C4-2B (cell line): Measurements from ENCODE around the gene TPD52L2.
"Not testable (repeated sequence)": the region's sequence is repeated elsewhere in the genome, so short reads cannot be mapped to it uniquely, and the experiment has no call there.

ENCODE experiments used
- H3K27ac ChIP-seq: fragments of 450-650 bp; 2 replicates; pipeline ENCODE4 v1.5.1; 2017
- CTCF ChIP-seq: fragments of 450-650 bp; conservative IDR thresholded peaks from 2 replicates; pipeline ENCODE4 v1.5.1; 2017; ENCODE audit warnings: mild to moderate bottlenecking
- ZFX ChIP-seq: fragments of 450-650 bp; IDR thresholded peaks from 2 replicates; pipeline ENCODE4 v1.6.1; 2017

TPD52L2 gene

GRCh38 chr20:63898882-63899558 lies 34.0 kb downstream of the TPD52L2 start:
- TF ChIP-seq ZFX: no peak
- no peak for TF ChIP-seq CTCF

GRCh38 chr20:63900413-63900812 lies 35.3 kb downstream of the TPD52L2 start:
- H3K27ac ChIP-seq: no peak overlapping the region
- TF ChIP-seq ZFX: no peak
- no peak for TF ChIP-seq CTCF

More at GRCh38 chr20:63898882-63899558, 34.0 kb downstream of the TPD52L2 start:
- H3K27ac ChIP-seq: no peak overlapping the region

DNA sequence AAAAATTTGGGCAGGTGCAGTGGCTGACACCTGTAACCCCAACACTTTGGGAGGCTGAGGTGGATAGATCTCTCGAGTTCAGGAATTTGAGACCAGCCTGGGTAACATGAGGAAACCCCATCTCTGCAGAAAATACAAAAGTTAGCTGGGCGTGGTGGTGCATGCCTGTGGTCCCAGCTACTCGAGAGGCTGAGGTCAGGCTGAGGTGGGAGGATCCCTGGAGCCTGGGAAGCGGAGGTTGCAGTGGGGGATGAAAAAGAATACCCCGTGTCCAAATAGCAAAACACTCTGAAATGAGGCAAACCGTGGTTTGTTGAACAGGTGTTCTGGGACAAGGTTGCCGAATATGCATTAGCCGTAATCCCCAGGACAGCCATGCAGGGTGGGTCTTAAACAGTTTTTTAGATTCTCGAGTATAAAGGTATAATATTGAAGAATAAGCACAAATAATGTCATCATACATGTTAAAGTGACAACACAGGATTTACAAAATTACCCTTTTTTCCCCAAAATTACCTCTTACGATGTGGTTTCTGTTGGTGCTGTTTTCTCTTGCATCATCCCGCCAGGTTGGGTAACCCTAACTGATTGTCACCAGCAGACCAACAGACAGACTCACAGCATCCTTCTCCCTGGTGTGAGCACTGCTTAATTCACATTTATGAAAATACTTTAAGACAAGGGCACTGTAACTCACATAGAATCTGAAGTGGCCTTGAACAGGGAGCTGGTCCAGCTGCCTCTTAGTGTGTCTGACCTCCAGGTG lies 38.9 kb downstream of the TPD52L2 start:
- no peak for TF ChIP-seq ZFX
- TF ChIP-seq CTCF: no peak
- H3K27ac ChIP-seq: no peak overlapping the region

GRCh38 chr20:63908008-63908682 lies 43.1 kb downstream of the TPD52L2 start:
- TF ChIP-seq ZFX: no peak
- TF ChIP-seq CTCF: no peak
- no peak overlapping the region for H3K27ac ChIP-seq

DNA sequence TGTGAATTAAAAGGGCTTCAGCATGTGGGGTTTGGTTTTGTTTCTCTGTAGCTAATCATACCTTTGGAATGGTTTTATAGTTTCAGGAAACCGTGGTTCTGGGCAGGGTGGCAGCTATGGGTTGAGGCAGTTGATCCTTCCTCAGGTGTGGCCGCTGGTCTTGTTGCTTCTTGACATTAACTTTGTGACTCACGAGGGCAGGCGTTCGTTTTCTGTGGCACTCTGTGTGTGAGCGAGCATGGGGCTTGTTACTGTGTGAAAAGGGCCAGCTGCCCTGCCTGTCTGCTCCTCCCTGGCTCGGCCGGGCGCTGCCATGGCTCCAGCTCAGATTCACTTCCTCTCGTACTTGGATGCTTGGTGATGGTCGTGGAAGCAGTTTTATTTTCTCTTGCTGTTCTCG lies 46.1 kb downstream of the TPD52L2 start:
- TF ChIP-seq CTCF (no peak), ZFX (no peak)
- peak overlapping the region; percentile 36; the same call in 1 of the 2 replicates for H3K27ac ChIP-seq

DNA sequence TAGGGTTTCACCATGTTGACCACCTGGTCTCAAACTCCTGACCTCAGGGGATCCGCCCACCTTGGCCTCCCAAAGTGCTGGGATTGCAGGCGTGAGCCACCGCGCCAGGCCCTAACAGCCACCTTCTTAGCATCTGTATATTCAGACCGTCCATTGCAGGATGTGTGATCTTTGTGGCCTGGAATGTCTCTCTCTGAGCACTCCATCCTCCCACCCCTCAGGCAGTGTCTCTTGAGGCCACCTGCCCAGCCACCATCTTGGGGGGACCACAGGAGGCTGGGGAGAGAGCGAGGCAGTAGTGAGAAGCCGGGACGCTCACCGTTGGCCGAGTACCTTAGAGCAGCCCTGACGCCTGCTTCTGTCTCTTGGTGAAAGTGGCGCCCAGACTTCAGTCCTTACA lies 48.7 kb downstream of the TPD52L2 start:
- TF ChIP-seq ZFX (no peak), CTCF (no peak)
- no peak overlapping the region for H3K27ac ChIP-seq

GRCh38 chr20:63915471-63915870 lies 50.4 kb downstream of the TPD52L2 start:
- no peak overlapping the region for H3K27ac ChIP-seq
- no peak for TF ChIP-seq CTCF
- no peak for TF ChIP-seq ZFX

GRCh38 chr20:63916371-63916939 lies 51.4 kb downstream of the TPD52L2 start:
- not testable (repeated sequence) for H3K27ac ChIP-seq
